Activated CD4-positive, alpha-beta T cell treated with anti-CD3 and anti-CD28 coated beads, Interleukin-2, Interleukin-6, amounts not matched to agents 100 ng/mL and 50 ng/mL, durations not matched to agents 16 hours and 8 hours (primary cell): ENCODE data around the gene HMBS.
"Not testable (repeated sequence)": the region's sequence is repeated elsewhere in the genome, so short reads cannot be mapped to it uniquely, and the experiment has no call there.

Experiments used
- DNase-seq: peaks from one replicate; pipeline ENCODE4 v3.0.0-alpha.2; 2020

The HMBS gene

GRCh38 chr11:119103161-119103664 lies 18.5 kb downstream of the HMBS start:
- not testable (repeated sequence) for DNase-seq

- no peak for DNase-seq
Measured at GRCh38 chr11:119103793-119104192, 19.1 kb downstream of the HMBS start.

DNA sequence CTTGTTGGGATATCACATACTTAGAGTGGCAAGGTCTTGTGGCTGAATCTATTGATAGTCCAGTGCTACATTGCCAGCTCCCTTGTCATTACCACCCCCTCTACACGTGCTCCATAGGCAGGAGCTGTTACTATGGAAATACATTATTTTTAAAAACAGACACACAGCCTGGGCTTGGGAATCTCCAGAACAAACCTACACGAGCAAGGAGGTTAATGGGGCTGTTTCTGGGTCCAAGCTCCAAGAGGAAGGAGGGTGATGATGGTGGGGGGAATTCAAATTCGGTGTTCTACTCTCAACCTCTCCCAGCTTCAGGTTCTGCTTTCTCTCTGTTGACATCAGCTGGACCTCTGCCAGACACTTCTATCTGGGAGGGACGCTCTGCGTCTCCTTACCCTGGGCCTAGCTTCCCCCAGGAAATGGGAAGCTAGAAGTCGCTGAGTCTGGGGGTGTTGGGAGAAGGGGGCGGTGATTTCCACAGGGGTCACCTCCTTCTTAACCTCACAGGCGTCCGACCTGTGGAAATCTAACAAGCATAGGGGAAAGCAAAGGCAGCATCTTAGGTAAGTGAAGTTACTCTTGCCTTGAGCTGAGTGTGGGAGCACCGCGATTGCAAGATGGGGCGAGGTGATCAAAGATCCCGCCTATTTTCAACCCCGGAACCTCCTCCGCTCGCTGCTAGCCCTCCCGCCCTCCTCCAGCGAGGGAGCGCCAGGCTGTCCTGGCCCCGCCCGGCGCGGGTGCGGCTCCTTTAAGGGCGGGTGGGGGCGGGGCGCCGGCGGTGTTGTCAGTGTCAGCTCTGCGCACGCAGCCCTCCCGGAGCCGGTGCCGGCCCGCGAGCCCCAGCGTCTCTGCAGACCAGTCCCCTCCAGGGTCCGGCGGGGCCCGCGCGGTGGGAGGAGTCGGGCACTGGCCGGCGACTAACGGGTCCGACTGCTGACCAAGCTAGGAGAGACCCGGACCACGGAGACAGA lies 22.2 kb downstream of the HMBS start, which contains the start of gene C2CD2L:
TSS of gene C2CD2L (plus strand) at position 781 of the 974 bp plus-strand sequence. CDS start 398 bp downstream, outside the sequence.
- peak; percentile 95 for DNase-seq

DNA sequence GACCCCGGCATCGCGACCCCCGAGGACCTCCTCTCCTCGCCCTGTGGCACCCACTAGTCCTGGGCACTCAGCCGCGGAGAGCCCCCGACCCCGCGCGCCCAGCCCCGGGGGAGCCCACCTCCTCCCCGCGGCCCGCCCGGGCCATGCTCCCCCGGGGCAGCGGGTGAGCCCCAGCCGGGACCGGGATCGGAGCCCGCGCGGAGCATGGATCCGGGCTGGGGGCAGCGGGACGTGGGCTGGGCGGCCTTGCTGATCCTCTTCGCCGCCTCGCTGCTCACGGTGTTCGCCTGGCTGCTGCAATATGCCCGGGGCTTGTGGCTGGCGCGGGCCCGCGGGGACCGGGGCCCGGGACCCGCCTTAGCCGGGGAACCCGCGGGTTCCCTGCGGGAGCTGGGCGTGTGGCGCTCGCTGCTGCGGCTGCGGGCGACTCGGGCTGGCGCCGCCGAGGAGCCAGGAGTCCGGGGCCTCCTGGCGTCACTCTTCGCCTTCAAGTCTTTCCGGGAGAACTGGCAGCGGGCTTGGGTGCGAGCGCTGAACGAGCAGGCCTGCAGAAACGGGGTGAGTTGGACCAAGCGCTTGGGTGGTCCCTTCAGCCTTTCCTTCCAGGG lies 23.0 kb downstream of the HMBS start:
- DNase-seq, result no peak

DNA sequence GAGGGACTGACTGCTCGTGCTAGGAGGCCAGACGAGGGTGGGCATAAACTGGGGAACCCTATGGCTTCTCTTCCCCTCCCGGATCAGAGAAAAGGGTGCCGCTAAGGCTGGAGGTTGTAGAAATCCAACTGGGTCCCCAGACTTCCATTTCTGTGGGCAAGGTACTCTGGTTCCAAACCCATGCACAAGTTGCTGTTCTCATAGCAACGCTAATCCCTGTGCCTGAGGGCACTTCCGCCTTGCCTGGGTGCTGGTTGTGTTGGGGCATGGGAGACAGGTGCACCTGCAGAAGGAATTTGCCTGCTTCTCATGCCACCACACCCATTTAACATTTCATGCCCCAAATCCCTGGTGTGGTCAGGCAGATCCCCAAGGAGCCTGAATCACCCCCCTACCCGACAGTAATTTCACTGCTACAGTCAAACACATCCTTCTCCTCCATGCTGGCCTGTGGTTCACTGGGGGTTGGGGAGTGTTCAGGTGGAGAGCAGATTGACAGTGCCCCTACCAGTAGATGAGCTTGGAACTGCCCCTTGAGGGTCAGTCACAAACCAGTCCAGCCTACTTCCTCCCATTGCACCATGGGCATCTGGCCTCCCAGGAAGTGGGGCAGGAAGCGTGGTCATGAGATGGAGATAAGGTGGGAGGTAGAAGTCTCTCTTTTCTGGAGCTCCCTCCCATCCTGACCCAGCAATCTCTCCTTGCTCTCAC lies 23.6 kb downstream of the HMBS start:
- peak; percentile 63 for DNase-seq

GRCh38 chr11:119108857-119109221 lies 24.2 kb downstream of the HMBS start:
- no peak for DNase-seq

DNA sequence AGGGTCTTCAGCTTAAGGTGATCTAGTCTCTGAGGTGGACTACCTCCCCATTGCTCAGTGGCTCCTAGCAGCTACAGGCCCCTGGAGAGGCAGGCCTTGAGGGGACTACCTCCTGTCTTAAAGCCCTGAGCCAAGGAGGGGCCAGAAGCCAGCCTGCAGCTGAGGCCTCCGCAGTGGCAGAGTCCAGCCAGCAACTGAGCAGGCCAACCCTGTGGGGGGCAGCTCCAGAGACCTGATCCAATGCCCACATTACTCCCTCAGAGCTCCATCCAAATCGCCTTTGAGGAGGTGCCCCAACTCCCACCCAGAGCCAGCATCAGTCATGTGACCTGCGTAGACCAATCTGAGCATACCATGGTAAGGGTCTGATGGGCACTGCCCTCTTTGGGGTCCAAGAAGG lies 25.2 kb downstream of the HMBS start:
- DNase-seq, result no peak

DNA sequence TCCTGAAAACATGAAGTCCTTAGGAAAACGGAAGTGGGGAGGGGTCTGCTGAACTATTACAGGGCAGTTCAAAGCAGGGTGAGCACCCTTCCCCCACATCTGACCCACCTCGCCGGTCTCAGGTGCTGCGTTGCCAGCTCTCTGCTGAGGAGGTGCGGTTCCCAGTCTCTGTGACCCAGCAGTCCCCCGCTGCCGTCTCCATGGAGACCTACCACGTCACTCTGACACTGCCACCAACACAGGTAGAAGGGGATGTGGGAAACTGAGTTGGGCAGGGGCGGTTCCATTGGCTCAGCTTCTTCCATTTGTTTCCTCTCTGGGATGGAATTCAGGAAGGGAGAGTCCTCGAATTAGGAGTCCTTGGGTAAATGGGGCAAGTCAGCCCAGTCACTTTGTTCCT lies 25.8 kb downstream of the HMBS start:
- no peak for DNase-seq

- no peak for DNase-seq
Measured at GRCh38 chr11:119111361-119111925, 26.8 kb downstream of the HMBS start.

DNA sequence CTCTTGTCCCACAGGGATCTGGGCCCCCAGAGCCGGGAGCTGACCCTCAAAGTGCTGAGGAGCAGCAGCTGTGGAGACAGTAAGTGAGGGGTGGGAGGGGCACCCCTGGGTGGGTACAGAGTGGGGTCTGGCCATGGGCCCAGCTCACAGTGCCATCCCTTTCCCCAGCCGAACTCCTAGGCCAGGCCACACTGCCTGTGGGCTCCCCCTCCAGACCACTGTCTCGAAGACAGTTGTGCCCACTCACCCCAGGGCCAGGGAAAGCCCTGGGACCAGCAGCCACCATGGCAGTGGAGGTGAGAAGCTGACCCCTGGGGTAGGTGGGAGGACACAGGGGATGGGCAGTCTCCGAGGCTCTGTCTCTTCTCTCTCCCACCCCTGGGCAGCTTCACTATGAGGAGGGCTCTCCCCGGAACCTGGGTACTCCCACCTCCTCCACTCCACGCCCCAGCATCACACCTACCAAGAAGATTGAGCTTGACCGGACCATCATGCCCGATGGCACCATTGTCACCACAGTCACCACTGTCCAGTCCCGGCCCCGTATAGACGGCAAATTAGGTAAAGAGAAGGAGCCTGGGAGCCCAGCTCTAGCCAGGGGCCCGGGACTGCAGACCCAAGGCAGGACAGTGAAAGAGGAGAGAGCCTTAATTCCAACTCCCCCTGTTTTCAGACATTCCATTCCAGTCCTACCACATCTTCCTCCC lies 27.8 kb downstream of the HMBS start:
- DNase-seq, result no peak

DNA sequence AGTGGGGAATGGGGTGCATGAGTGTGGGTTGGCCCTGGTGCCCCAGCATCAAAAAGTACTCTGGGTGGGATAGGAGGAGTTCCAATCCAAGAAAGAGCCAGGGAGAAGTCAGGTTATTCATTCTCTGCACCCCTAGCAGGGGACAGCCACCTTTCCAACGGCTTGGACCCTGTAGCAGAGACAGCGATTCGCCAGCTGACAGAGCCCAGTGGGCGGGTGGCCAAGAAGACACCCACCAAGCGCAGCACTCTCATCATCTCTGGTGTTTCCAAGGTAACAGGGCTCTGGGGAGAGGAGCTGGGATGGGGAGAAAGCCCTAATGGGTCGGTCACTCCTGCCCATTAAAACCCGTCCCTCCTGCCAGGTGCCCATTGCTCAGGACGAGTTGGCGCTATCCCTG lies 29.0 kb downstream of the HMBS start:
- DNase-seq, result no peak

DNA sequence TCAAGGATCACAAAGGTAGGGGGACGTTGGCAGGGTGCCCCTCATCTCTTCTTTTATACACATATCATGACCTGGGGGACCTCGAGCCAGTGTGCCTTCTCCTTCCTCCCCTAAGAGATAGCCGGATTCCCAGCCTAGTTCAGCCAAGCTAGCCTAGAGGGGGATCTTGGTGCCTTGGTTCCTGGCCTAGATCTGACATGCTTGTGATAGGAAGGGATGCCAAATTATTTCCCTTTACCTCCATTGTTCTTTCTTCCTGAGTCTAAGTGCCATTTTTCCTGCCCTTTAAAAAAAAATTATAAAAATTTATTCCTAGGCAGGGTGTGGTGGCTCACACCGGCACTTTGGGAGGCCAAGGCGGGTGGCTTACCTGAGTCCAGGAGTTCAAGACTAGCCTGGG lies 29.7 kb downstream of the HMBS start:
- no peak for DNase-seq

GRCh38 chr11:119115484-119116234 lies 31.0 kb downstream of the HMBS start:
- DNase-seq, result peak; percentile 38

GRCh38 chr11:119116235-119116594 lies 31.5 kb downstream of the HMBS start:
- DNase-seq, result no peak

GRCh38 chr11:119116601-119117000 lies 31.9 kb downstream of the HMBS start:
- no peak for DNase-seq

DNA sequence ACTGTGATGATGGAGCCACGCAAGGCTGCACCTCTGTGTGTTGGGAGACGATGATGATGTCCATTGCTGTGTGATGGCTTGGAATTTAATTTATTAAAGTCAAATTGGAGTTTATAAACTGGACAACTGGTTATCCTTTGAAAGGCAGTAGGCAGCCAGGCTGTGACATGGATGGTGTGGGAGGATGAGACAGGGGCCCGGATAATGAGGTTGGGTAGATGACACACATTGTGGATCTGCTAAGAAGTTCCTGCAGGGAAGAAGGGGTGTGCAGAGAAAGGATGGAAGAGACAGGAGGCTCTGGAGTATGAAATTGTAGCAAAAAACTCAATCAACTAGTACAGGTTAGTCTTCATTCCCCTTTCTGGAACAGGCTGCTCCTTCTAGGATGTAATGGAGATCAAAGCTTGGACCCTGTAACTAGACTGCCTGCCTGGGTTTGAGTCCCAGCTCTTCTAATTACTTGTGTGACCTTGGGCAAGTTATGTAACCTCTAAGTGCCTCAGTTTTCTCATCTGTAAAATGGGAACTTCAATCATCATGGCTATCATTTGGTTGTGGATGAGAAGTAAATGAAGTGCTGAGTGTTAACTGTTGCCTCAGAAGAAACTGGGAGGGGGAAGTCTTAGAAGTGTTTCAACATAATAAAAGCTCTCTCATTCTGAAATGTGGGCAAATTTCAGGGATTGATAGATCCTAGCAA lies 32.5 kb downstream of the HMBS start:
- DNase-seq, result no peak

DNA sequence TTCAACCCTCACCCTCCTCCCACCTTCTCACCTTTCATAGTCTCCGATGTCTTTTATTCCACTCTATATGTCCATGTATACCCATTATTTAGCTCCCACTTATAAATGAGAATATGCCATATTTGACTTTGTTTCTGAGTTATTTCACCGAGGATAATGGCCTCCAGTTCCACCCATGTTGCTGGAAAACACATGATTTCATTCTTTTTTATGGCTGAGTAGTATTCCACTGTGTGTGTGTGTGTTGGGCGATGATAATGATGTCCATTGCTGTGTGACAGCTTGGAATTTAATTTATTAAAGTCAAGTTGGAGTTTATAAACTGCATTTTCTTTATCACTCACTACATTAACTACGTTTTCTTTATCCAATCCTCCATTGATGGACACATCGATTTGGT lies 33.5 kb downstream of the HMBS start:
- no peak for DNase-seq

- DNase-seq, result no peak
Measured at GRCh38 chr11:119118946-119119345, 34.3 kb downstream of the HMBS start.

- DNase-seq, result no peak
Measured at GRCh38 chr11:119120639-119121007, 35.9 kb downstream of the HMBS start.

GRCh38 chr11:119121008-119121810 lies 36.5 kb downstream of the HMBS start, which contains the start of gene HINFP:
HINFP (plus strand) TSS chr11:119121580; CDS start chr11:119126945, 5,365 bp downstream.
- peak; percentile 100 for DNase-seq
